Ovary (tissue), 3 donors: ENCODE measurements around the gene SLC16A3.

Source experiments
- CTCF ChIP-seq, 3 donors: fragments of 450-650 bp in 2 of 3; fragments of 200-600 bp in 1 of 3; IDR thresholded peaks; one replicate each; pipeline versions ENCODE4 v1.5.1 to v1.8.0; 2016 to 2022; ENCODE audit warnings: antibody characterized with exemption in 3 of 3, mild to moderate bottlenecking in 1 of 3
- POLR2A ChIP-seq: fragments of 450-650 bp; IDR thresholded peaks from one replicate; pipeline ENCODE4 v1.6.1; 2017; ENCODE audit warnings: antibody characterized with exemption, mild to moderate bottlenecking, moderate library complexity
- donor health status: DM: no; HTN: no; CAD: no.

- TF ChIP-seq CTCF (IDR thresholded peaks at IDR 0.05), result no peak
- TF ChIP-seq POLR2A, result no peak
Measured at GRCh38 chr17:82280537-82280936, 51.7 kb downstream of the SLC16A3 start.
